ENCODE results near the gene IL2RA. TPM values are rescaled to one million over a fixed set of nuclear protein-coding genes. Genes with fewer than 3 reads are reported as not detected.

The IL2RA gene
- total and polyA plus RNA-seq, 9 of the 15 experiments (the other 6 are each of a cell fraction or from before 2014, with no cell fraction given) = 0.95 TPM; not detected in 8

DNA sequence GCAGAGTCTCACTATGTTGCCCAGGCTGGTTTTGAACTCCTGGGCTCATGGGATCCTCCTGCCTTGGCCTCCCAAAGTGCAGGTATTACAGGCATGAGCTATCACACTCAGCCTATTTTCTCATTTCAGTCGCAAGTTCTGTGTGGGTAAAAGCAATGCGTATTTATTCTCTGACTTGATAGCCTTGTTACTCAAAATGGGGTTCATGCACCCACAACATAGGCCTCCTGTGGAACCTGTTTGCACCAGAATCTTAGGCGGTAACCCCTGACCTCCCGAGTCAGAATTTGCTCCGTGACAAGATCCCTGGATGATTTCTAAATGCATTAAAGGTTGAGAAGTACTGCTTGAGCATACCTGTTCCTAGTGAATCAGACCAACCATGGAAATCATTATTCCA is 7.3 kb downstream of the IL2RA start:
- H3K4me3 ChIP-seq = no peak overlapping the region
- no peaks in the 10 kb centered on the region for H3K9me3 ChIP-seq (replicated peaks; ENCODE audit: control insufficient read depth, insufficient read depth, low read depth, low read length)
- POLR2A ChIA-PET = no interaction called here
- whole genome bisulfite sequencing (ENCODE audit: insufficient coverage, low coverage, missing lambda C conversion rate) = 51% methylated on average over 5 of the region's 5 CpGs
- no TSS peak for BruUV-seq (replicated peaks)
- H2AFZ ChIP-seq (ENCODE audit: low read depth, low read length) = no peak overlapping the region
- ATAC-seq = no peak
- in situ Hi-C loops (cut with MboI) = no loop called here
- H3K27me3 ChIP-seq (ENCODE audit: control insufficient read depth in 2 of 2, insufficient read depth in 2 of 2, low read length in 2 of 2) = peaks cover 3 to 15% of the 10 kb centered on the region in 2 experiments; a peak in 3 of 5 replicates
- FAIRE-seq = no peak
- CTCF ChIA-PET (ENCODE audit: low intra/inter-chr PET ratio) = no interaction called here
- H4K20me1 ChIP-seq (replicated peaks; ENCODE audit: control insufficient read depth, insufficient read depth, low read length) = no peaks in the 10 kb centered on the region
- TF ChIP-seq PML (IDR thresholded peaks at IDR 0.05; ENCODE audit: low read length) = no peak
- TF ChIP-seq RAD21 (CRISPR knock-in tag; conservative IDR thresholded peaks at IDR 0.05 in 1 of 2, IDR thresholded peaks at IDR 0.05 in 1 of 2) = no peak
- no peak for TF ChIP-seq ZBTB17 (CRISPR knock-in tag; IDR thresholded peaks at IDR 0.05)
- no peak for TF ChIP-seq TFAM (CRISPR knock-in tag; conservative IDR thresholded peaks at IDR 0.05)
- no peak for TF ChIP-seq FOXJ2 (tag; IDR thresholded peaks at IDR 0.05)
- no peak overlapping the region for H3K9ac ChIP-seq (ENCODE audit: insufficient read depth in 1 of 2, low read depth in 2 of 2, low read length in 2 of 2)
- no peak overlapping the region for H3K4me2 ChIP-seq (ENCODE audit: insufficient read depth, low read length)
- DNase-seq (ENCODE audit: extremely low read depth in 1 of 4, low spot score in 3 of 4) = no peak
- intact Hi-C loops (cut with micrococcal nuclease) = no loop called here
- H3K4me1 ChIP-seq (replicated peaks in 1 of 2; ENCODE audit: control insufficient read depth in 2 of 2, insufficient read depth in 2 of 2, low read length in 2 of 2) = peaks cover 10 to 14% of the 10 kb centered on the region in 2 experiments
- no peaks in the 10 kb centered on the region for H3K79me2 ChIP-seq (ENCODE audit: control insufficient read depth, insufficient read depth, low read length)
- H3K27ac ChIP-seq (ENCODE audit: extremely low read depth, low read depth, low read length) = no peak overlapping the region
- H3K36me3 ChIP-seq (ENCODE audit: control insufficient read depth, insufficient read depth, low read length) = no peaks in the 10 kb centered on the region
- no peaks in the 10 kb centered on the region for H3K9me1 ChIP-seq (ENCODE audit: control insufficient read depth, insufficient read depth, low read length)
